Liver (tissue), 9 donors: ENCODE data around the gene APOL3. TPM values are rescaled to one million over a fixed set of nuclear protein-coding genes. Genes with fewer than 3 reads are reported as not detected.
"Not testable (repeated sequence)": the region's sequence is repeated elsewhere in the genome, so short reads cannot be mapped to it uniquely, and the experiment has no call there.

Source experiments
- DNase-seq: peaks from one replicate; pipeline ENCODE4 v3.0.0-alpha.2; 2017; ENCODE audit warnings: low spot score
- H3K27ac ChIP-seq, 2 donors: one replicate each; pipeline ENCODE4 v1.7.0; 2013; ENCODE audit warnings: inconsistent platforms in 2 of 2, low read length in 2 of 2, control low read depth in 1 of 2, low read depth in 1 of 2, mild to moderate bottlenecking in 1 of 2
- H3K27me3 ChIP-seq, 4 donors: one replicate each; pipeline versions ENCODE4 v1.6.1 to v1.7.0; 2013; ENCODE audit warnings: low read length in 3 of 4, inconsistent platforms in 1 of 4, mild to moderate bottlenecking in 1 of 4, moderate library complexity in 1 of 4; ENCODE audit not compliant: control insufficient read depth in 4 of 4, insufficient read depth in 4 of 4
- H3K36me3 ChIP-seq, 4 donors: one replicate each; pipeline versions ENCODE4 v1.6.1 to v1.7.0; 2013; ENCODE audit warnings: low read length in 3 of 4, mild to moderate bottlenecking in 3 of 4, low read depth in 1 of 4, moderate library complexity in 1 of 4; ENCODE audit not compliant: control insufficient read depth in 4 of 4, insufficient read depth in 3 of 4
- H3K4me1 ChIP-seq, 4 donors: one replicate each; pipeline versions ENCODE4 v1.6.1 to v1.7.0; 2013; ENCODE audit warnings: low read length in 3 of 4, mild to moderate bottlenecking in 3 of 4, moderate library complexity in 1 of 4; ENCODE audit not compliant: control insufficient read depth in 4 of 4, insufficient read depth in 4 of 4
- H3K4me3 ChIP-seq, 3 donors: one replicate each; pipeline versions ENCODE4 v1.6.1 to v1.7.0; 2013; ENCODE audit warnings: low read length in 3 of 3, control low read depth in 1 of 3, low read depth in 1 of 3, mild to moderate bottlenecking in 1 of 3
- H3K9ac ChIP-seq, 2 donors: one replicate each; pipeline ENCODE4 v1.7.0; 2013; ENCODE audit warnings: low read length in 2 of 2, mild to moderate bottlenecking in 2 of 2, moderate library complexity in 2 of 2, control low read depth in 1 of 2, low read depth in 1 of 2
- H3K9me3 ChIP-seq, 4 donors: one replicate each; pipeline versions ENCODE4 v1.6.1 to v1.7.0; 2013; ENCODE audit warnings: low read length in 3 of 4; ENCODE audit not compliant: control insufficient read depth in 4 of 4
- FOXA2 ChIP-seq: IDR thresholded peaks from 2 replicates; pipeline ENCODE4 v1.6.1; 2016; ENCODE audit warnings: antibody characterized with exemption
- GABPA ChIP-seq, 2 donors: IDR thresholded peaks in 1 of 2; conservative IDR thresholded peaks in 1 of 2; 2 replicates each; pipeline ENCODE4 v1.6.1; 2016; ENCODE audit warnings: antibody characterized with exemption in 2 of 2, mild to moderate bottlenecking in 1 of 2, moderate library complexity in 1 of 2
- JUND ChIP-seq, 2 donors: IDR thresholded peaks; 2 replicates each; pipeline ENCODE4 v1.6.1; 2016; ENCODE audit warnings: antibody characterized with exemption in 2 of 2
- RAD21 ChIP-seq, 2 donors: IDR thresholded peaks; 2 replicates each; pipeline ENCODE4 v1.6.1; 2016; ENCODE audit warnings: antibody characterized with exemption in 2 of 2, mild to moderate bottlenecking in 2 of 2
- SP1 ChIP-seq: IDR thresholded peaks from 2 replicates; pipeline ENCODE4 v1.6.1; 2018; ENCODE audit warnings: antibody characterized with exemption, mild to moderate bottlenecking
- WGBS: extraction: QIAGEN DNeasy Blood & Tissue Kit; methylation state at CpG from one replicate; pipeline ENCODE4 v1.1.7; 2013; 5-methylcytosine and 5-hydroxymethylcytosine counted together
- polyA plus RNA-seq, 2 donors: library from polyadenylated mRNA; stranded (reverse) in 1 of 2; unstranded in 1 of 2; fragments of 200-250 nt in 1 of 2; fragments of >200 nt in 1 of 2; fragmentation: Nextera tagmentation in 1 of 2; extraction: Ambion mirVana in 1 of 2; gene quantifications; one replicate each; pipeline versions ENCODE4 v1.2.1 to v1.2.3, GENCODE V29; 2013 to 2015
- total RNA-seq, 2 donors: library from RNA; depleted of rRNA; stranded (reverse); fragments of >200 nt; gene quantifications; one replicate each; pipeline ENCODE4 v1.2.3, GENCODE V29; 2014
- TF ChIP-seq, protein P1 (sequence below): fragments of 150-350 bp; IDR thresholded peaks from 2 replicates; pipeline ENCODE4 v1.5.1; 2017; ENCODE audit warnings: improper control_type of control experiment, low read depth, low read length; ENCODE audit not compliant: missing input control
- donor health status: healthy.
- donor health status: healthy.
- donor health status: healthy.
- donor health status: healthy.
- donor health status: healthy.

Gene APOL3
- total and polyA plus RNA-seq, 4 donors: 7.2 to 34.5 (median 11.8) TPM

DNA sequence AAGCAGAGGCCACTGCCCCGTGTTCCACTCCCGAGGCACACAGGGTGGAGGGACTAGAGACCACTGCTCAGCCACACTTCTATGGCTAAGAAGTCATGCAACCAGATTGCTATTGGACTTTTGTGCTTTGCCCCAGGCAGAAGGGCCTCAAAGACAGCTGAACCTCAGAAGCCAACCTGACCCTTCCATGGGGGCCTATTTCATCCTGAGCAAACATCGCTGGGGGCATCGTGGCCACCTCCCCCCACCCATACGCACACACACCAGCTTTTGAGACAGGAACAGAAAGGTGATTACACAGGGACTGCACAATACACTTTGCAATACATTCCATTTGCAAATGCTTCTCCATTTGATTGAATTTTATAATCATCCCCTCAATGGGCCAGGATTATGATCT, 45.0 kb upstream of the APOL3 start:
- H3K9me3 ChIP-seq, H3K27ac ChIP-seq, DNase-seq, H3K36me3 ChIP-seq, H3K4me3 ChIP-seq, H3K27me3 ChIP-seq, H3K9ac ChIP-seq: not testable (repeated sequence)
- 64% methylated on average over 5 of the region's 5 CpGs for WGBS
- peaks cover 4 to 28% (median 19%) of the 10 kb centered on the region in 4 donors for H3K4me1 ChIP-seq

DNA sequence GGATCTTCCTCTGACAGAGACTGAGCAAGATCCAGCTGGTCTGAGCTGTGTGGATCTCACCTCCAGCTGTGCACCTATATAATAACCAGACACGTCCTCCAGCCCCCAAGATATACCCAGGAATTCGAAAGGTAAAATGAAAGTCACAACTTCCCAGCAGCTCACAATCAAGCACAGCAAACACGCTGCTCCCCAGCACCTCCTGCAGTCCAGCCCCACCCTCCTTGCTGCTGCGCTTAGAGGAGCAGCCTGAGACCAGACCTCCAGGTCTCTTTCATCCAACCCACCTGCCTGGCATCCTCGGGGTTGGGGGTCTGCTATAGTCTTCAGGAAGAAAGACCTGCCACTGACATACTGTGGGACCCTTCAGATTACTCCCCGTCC, 44.1 kb upstream of the APOL3 start:
- Histone ChIP-seq H3K9ac (no peak overlapping the region), H3K9me3 (no peaks in the 10 kb centered on the region), H3K4me1 (peaks cover 3 to 26% (median 18%) of the 10 kb centered on the region in 4 donors), H3K27ac (no peak overlapping the region), H3K36me3 (no peaks in the 10 kb centered on the region), H3K27me3 (no peaks in the 10 kb centered on the region), H3K4me3 (no peak overlapping the region)
- no peak for DNase-seq
- TF ChIP-seq GABPA (IDR thresholded peaks at IDR 0.05 in 1 of 2, conservative IDR thresholded peaks at IDR 0.05 in 1 of 2) (no peak), JUND (IDR thresholded peaks at IDR 0.05) (no peak)
- whole genome bisulfite sequencing: 73% methylated on average over 6 of the region's 6 CpGs

DNA sequence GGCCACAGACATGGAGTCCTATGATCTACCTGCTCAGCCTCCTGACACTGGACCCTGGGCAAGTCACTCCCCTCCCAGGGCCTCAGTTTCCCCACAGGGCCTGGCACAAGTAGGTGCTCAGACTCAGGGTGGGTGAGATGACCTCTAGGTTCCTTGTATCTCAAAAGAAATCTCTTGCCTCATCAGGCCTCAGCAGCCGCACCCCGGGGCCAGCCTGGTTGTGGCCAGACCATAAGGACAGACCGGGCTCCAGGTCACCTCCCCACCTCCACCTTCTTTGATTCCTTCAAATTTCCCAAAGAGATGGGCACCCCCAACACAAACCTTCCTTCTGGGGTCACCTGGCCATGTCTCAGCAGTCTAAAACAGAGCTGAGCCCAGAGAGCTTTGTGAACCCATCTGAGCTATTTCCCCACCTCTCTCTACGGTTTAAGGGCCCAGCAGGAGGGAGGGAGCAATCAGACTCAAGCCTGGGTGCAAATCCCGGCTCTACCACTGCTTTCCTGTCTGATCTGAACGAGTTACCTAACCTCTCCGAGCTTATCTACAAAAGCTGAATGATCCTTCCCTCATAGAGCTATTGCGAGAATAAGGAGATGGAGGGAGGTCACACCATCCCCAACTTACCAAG, 43.6 kb upstream of the APOL3 start:
- no peak overlapping the region for H3K4me3 ChIP-seq
- no peak overlapping the region for H3K27ac ChIP-seq
- WGBS: 74% methylated on average over 8 of the region's 8 CpGs
- TF ChIP-seq FOXA2: no peak
- no peak for DNase-seq
- no peak overlapping the region for H3K9ac ChIP-seq
- H3K9me3 ChIP-seq: no peaks in the 10 kb centered on the region
- no peaks in the 10 kb centered on the region for H3K36me3 ChIP-seq
- peaks cover 2 to 24% (median 16%) of the 10 kb centered on the region in 4 donors for H3K4me1 ChIP-seq
- no peaks in the 10 kb centered on the region for H3K27me3 ChIP-seq

DNA sequence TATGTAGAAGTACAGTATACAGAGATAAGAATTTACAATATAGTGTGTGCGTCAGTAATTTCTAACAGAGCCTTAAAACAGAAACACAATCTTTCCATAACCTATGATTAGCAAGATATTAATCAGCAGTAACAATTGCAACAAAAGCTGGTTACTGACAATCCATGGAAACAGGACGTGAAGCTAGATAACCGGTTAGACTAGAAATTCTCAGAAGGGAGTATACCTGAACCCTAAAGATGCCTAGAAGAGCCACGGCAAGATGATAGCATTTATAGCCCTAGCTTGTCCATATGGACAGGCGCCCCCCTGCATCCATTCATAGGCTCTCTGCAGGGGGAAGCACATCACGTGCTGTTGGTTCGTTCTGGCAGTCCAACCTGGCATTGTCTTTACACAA, 42.9 kb upstream of the APOL3 start:
- not testable (repeated sequence) for H3K27me3 ChIP-seq, H3K9me3 ChIP-seq

DNA sequence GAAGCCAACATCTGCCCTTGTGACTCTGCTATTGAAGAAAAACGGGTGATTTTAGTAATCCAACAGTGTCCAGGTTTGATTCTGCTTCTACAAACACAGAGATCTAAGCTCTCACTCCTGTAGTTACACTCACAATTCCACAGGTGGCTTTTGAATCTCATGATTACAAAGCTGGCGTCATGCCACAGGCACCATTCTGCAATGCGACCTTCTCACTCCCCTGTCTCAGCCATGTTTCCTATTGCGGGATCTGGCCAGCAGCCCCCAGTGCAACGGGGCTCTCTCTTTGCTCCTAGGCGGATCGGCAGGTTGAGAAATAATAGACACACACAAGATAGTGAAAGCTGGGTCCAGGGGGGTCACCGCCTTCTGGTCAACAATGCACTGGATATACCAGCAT, 42.4 kb upstream of the APOL3 start:
- WGBS: 26% methylated on average over 8 of the region's 8 CpGs
- H3K27ac ChIP-seq, H3K27me3 ChIP-seq, DNase-seq, H3K4me3 ChIP-seq, H3K36me3 ChIP-seq, H3K9me3 ChIP-seq, H3K9ac ChIP-seq: not testable (repeated sequence)
- H3K4me1 ChIP-seq: peaks cover 2 to 27% (median 17%) of the 10 kb centered on the region in 4 donors
- TF ChIP-seq, protein P1, sequence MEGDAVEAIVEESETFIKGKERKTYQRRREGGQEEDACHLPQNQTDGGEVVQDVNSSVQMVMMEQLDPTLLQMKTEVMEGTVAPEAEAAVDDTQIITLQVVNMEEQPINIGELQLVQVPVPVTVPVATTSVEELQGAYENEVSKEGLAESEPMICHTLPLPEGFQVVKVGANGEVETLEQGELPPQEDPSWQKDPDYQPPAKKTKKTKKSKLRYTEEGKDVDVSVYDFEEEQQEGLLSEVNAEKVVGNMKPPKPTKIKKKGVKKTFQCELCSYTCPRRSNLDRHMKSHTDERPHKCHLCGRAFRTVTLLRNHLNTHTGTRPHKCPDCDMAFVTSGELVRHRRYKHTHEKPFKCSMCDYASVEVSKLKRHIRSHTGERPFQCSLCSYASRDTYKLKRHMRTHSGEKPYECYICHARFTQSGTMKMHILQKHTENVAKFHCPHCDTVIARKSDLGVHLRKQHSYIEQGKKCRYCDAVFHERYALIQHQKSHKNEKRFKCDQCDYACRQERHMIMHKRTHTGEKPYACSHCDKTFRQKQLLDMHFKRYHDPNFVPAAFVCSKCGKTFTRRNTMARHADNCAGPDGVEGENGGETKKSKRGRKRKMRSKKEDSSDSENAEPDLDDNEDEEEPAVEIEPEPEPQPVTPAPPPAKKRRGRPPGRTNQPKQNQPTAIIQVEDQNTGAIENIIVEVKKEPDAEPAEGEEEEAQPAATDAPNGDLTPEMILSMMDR: peak; percentile 29
- TF ChIP-seq RAD21 (IDR thresholded peaks at IDR 0.05): peak; percentile 48 to 70
- peak; percentile 7 for TF ChIP-seq SP1

More for the DNA sequence above, 42.9 kb upstream of the APOL3 start:
- not testable (repeated sequence) for H3K36me3 ChIP-seq, H3K27ac ChIP-seq, H3K4me3 ChIP-seq, H3K9ac ChIP-seq, DNase-seq
- H3K4me1 ChIP-seq: peaks cover 2 to 24% (median 14%) of the 10 kb centered on the region in 4 donors
- 86% methylated on average over 7 of the region's 7 CpGs for WGBS
